BE2C (cell line): ENCODE data around the gene ABHD1.

ENCODE experiments used
- DNase-seq: peaks from one replicate; pipeline ENCODE4 v3.0.0-alpha.2; 2020
- H3K27me3 ChIP-seq: fragments of 250-450 bp; sonication (Bioruptor Pico); 2 replicates; pipeline ENCODE4 v1.5.1; 2020; ENCODE audit warnings: mild to moderate bottlenecking
- H3K36me3 ChIP-seq: fragments of 250-450 bp; sonication (Bioruptor Pico); 2 replicates; pipeline ENCODE4 v1.5.1; 2020; ENCODE audit warnings: mild to moderate bottlenecking
- H3K4me1 ChIP-seq: fragments of 250-450 bp; sonication (Bioruptor Pico); 2 replicates; pipeline ENCODE4 v1.5.1; 2020
- H3K4me3 ChIP-seq: 2 replicates; pipeline ENCODE4 v1.5.1; 2011; ENCODE audit warnings: low read depth, low read length
- H3K9me3 ChIP-seq: fragments of 250-450 bp; sonication (Bioruptor Pico); 2 replicates; pipeline ENCODE4 v1.5.1; 2020
- TF ChIP-seq, protein P1 (sequence below): IDR thresholded peaks from 2 replicates; pipeline ENCODE4 v1.5.1; 2012; ENCODE audit warnings: mild to moderate bottlenecking, low read depth, low read length

The ABHD1 gene

GRCh38 chr2:27096748-27097297, 26.8 kb upstream of the ABHD1 start:
- TF ChIP-seq, protein P1, sequence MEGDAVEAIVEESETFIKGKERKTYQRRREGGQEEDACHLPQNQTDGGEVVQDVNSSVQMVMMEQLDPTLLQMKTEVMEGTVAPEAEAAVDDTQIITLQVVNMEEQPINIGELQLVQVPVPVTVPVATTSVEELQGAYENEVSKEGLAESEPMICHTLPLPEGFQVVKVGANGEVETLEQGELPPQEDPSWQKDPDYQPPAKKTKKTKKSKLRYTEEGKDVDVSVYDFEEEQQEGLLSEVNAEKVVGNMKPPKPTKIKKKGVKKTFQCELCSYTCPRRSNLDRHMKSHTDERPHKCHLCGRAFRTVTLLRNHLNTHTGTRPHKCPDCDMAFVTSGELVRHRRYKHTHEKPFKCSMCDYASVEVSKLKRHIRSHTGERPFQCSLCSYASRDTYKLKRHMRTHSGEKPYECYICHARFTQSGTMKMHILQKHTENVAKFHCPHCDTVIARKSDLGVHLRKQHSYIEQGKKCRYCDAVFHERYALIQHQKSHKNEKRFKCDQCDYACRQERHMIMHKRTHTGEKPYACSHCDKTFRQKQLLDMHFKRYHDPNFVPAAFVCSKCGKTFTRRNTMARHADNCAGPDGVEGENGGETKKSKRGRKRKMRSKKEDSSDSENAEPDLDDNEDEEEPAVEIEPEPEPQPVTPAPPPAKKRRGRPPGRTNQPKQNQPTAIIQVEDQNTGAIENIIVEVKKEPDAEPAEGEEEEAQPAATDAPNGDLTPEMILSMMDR: no peak
- no peak for DNase-seq
- Histone ChIP-seq H3K27me3 (no peaks in the 10 kb centered on the region), H3K9me3 (no peaks in the 10 kb centered on the region), H3K36me3 (no peaks in the 10 kb centered on the region), H3K4me1 (peaks cover 6% of the 10 kb centered on the region), H3K4me3 (no peak overlapping the region)

GRCh38 chr2:27097341-27097740, 26.3 kb upstream of the ABHD1 start:
- no peaks in the 10 kb centered on the region for H3K27me3 ChIP-seq
- DNase-seq: no peak
- H3K4me1 ChIP-seq: peaks cover 6% of the 10 kb centered on the region
- H3K4me3 ChIP-seq: no peak overlapping the region
- TF ChIP-seq, protein P1: no peak
- no peaks in the 10 kb centered on the region for H3K9me3 ChIP-seq
- no peaks in the 10 kb centered on the region for H3K36me3 ChIP-seq

DNA sequence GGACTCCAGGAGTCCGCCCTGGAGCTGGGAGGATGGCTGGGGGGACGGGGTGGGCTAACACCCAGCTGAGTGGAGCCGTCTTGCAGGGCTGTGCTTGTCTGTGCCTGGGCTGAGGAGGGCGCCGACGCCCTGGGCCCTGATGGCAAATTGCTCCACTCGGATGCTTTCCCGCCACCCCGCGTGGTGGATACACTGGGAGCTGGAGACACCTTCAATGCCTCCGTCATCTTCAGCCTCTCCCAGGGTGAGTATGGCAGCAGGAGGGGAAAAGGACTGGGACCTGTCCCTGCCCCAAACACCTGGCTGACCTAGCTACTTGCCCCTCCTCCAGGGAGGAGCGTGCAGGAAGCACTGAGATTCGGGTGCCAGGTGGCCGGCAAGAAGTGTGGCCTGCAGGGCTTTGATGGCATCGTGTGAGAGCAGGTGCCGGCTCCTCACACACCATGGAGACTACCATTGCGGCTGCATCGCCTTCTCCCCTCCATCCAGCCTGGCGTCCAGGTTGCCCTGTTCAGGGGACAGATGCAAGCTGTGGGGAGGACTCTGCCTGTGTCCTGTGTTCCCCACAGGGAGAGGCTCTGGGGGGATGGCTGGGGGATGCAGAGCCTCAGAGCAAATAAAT, 24.2 kb upstream of the ABHD1 start:
- Histone ChIP-seq H3K9me3 (no peaks in the 10 kb centered on the region), H3K36me3 (no peaks in the 10 kb centered on the region), H3K4me1 (peaks cover 6% of the 10 kb centered on the region), H3K27me3 (no peaks in the 10 kb centered on the region), H3K4me3 (no peak overlapping the region)
- TF ChIP-seq, protein P1: no peak
- DNase-seq: no peak

GRCh38 chr2:27100036-27100435, 23.6 kb upstream of the ABHD1 start:
- TF ChIP-seq, protein P1: no peak
- H3K9me3 ChIP-seq: no peaks in the 10 kb centered on the region
- no peak overlapping the region for H3K4me3 ChIP-seq
- H3K4me1 ChIP-seq: peaks cover 6% of the 10 kb centered on the region
- no peaks in the 10 kb centered on the region for H3K27me3 ChIP-seq
- no peak for DNase-seq
- H3K36me3 ChIP-seq: no peaks in the 10 kb centered on the region

DNA sequence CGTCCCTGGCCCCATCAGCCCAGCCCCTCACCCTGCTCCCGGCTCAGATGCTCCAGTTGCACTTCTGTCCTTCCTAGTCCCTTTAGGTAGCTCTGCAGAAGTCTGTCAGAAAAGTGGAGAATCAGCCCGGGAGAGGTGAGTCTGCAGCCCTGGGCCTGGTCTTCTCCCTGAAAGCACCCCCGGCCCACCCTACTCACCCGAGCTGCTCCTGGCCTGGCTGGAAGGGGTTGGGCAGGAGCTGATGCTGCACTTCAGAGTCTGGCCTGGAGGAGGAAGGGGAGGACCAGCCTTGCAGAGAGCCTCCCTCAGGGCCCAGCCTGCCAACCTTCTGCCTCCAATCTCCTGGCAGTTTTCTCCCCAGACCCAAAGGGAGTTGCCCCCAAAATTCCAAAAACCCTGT, 21.3 kb upstream of the ABHD1 start:
- H3K27me3 ChIP-seq: no peaks in the 10 kb centered on the region
- no peaks in the 10 kb centered on the region for H3K4me1 ChIP-seq
- no peak overlapping the region for H3K4me3 ChIP-seq
- no peak for DNase-seq
- no peaks in the 10 kb centered on the region for H3K9me3 ChIP-seq
- TF ChIP-seq, protein P1: no peak
- H3K36me3 ChIP-seq: no peaks in the 10 kb centered on the region

- H3K4me1 ChIP-seq: no peaks in the 10 kb centered on the region
- no peaks in the 10 kb centered on the region for H3K27me3 ChIP-seq
- no peaks in the 10 kb centered on the region for H3K36me3 ChIP-seq
- TF ChIP-seq, protein P1: no peak
- no peak overlapping the region for H3K4me3 ChIP-seq
- DNase-seq: no peak
- H3K9me3 ChIP-seq: no peaks in the 10 kb centered on the region
Observed at GRCh38 chr2:27105981-27106380, 17.6 kb upstream of the ABHD1 start.
